ENCODE measurements around the gene CASP9.
"Not testable (repeated sequence)": the region's sequence is repeated elsewhere in the genome, so short reads cannot be mapped to it uniquely, and the experiment has no call there.

CASP9 gene

DNA sequence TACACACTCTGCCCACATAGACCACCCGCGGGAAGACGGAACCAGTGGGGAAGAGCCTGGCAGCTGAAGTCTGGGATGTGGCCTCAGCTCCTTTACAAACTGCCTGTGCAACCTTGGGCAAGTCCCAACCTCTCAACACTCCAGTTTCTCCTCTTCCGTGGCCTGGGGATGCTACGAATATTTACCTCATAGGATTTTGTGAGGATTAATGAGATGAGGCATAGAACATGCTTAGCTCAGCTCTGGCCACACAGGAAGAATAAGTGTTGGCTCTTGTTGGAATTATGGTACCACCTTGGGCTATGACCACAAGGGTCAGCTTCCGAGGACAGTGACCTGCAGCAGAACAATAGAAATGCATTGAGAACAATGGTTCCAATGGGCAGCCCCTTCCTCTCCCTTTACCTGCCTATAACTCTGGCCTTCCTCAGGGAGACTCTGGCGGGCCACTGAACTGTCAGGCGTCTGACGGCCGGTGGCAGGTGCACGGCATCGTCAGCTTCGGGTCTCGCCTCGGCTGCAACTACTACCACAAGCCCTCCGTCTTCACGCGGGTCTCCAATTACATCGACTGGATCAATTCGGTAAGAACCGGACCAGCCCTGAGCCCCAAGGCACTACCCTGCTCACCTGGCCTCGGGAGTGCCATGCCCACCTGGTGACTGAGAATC lies 56.9 kb downstream of the CASP9 start:
- not testable (repeated sequence) for DNase-seq

- peak; percentile 11 for DNase-seq
Observed at GRCh38 chr1:15465674-15466073, 58.3 kb downstream of the CASP9 start.

DNA sequence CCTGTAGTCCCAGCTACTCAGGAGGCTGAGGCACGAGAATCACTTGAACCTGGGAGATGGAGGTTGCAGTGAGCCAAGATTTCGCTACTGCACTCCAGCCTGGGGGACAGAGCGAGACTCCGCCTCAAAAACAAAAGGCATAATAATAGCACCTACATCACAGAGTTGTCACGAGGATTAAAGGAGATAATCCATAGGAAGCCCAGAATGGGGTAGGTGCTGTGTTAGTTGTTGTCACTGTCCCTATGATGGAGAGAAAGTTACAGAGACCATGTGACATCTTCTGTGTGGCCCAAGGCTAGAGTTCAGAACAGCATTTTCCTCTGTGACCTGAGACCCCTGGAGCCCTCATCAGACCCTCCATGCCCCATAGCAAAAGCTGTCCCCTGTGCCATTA lies 60.1 kb downstream of the CASP9 start:
- not testable (repeated sequence) for DNase-seq

GRCh38 chr1:15463064-15463800 lies 60.8 kb downstream of the CASP9 start:
- not testable (repeated sequence) for DNase-seq

- no peak for DNase-seq
Observed at GRCh38 chr1:15460708-15461095, 63.3 kb downstream of the CASP9 start.

GRCh38 chr1:15459771-15460707 lies 64.0 kb downstream of the CASP9 start:
- DNase-seq = peak; percentile 13

DNA sequence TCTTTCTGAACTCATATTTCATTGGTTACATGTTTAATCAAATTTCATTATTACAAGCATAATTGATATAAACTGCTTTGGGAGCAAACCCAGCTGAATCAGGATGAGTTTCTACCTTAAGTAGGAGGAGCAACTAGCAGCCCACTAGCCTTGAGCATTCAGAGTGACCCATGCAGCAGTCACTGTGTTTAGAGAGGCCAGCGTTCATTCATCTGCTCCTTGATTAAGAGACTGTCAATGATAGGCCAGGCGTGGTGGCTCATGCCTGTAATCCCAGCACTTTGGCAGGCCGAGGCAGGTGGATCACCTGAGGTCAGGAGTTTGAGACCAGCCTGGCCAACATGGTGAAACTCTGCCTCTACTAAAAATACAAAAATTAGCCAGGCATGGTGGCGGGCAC lies 65.6 kb downstream of the CASP9 start:
- not testable (repeated sequence) for DNase-seq

GRCh38 chr1:15457585-15457984 lies 66.4 kb downstream of the CASP9 start:
- no peak for DNase-seq

DNA sequence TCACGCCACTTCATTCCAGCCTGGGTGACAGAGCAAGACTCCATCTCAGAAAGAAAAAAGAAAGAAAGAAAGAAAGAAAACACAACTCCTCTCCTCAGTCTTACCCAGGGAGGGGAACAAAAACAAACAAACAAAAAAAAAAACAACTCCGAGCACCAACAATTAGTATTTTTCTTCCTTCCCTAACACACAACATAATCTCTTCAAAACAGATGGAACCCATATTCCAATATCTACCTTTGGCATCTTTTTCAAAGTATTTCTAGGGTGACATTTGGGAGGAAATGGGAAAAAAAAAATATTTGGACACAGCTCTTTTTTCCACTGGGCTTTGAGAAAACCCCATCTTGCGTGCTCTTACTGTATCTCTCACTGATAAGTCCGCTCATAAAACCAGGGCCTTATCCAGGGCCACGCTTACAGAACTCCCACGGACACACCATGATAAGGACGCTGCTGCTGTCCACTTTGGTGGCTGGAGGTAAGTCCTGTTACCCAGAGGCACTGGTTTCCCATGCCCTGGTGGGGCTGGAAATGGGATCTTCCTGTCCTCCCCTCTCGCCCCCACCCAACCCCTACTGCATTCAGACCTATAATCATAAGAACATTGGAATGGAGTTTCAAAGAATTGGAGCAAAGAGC lies 67.6 kb downstream of the CASP9 start, which contains the start of gene CELA2A:
Gene CELA2A, plus strand, starts transcription at position 420 of the 642 bp plus-strand sequence. Its CDS starts 22 bp downstream, at position 442.
- peak; percentile 30 for DNase-seq

- DNase-seq = no peak
Observed at GRCh38 chr1:15455522-15455921, 68.5 kb downstream of the CASP9 start.

- DNase-seq = no peak
Observed at GRCh38 chr1:15454256-15454655, 69.8 kb downstream of the CASP9 start.

DNA sequence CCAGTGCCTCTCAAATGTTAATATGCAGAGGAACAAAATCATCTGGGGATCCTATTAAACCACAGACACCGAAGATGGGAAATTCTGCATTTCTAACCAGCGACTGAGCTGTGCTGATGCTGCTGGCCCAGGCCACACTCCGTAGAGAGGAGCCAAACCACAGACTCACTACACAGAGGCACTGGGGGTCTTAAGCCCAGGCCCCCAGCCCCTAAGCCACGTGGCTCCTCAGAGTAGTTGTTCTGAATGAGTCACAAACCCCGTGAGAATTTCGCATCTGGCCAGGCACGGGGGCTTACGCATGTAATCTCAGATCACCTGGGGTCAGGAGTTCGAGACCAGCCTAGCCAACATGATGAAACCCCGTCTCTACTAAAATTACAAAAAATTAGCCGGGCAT lies 70.3 kb downstream of the CASP9 start:
- no peak for DNase-seq

DNA sequence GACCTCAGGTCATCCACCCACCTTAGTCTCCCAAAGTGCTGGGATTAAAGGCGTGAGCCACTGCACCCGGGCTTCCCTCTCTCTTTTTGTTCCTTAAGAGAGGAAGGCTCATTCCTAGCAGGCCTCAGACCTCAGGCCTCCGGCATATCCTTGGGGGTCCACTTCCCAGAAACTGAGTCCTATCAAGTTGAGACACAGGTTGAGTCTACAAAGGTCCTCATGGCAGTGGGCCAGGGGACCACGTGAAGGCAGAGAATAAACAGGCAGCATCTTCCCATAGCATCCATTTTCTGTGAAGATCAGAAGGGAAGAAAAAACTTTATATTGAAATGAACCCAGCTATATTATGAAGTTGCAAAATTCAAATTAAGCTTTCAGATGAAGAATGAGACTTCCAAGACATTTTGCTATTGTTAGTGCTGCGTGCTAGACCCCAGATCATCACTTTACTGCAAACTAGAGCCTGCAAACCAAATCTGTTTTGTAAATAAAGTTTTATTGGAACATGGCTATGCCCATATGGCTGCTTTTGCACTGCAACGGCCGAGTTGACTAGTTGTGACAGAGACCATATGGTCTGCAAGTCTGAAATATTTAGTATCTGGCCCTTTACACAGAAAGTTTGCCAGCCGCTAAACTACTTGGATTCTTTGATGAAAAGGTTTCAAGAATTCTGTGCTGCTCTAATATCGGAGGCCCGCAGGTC lies 71.0 kb downstream of the CASP9 start:
- no peak for DNase-seq

GRCh38 chr1:15452216-15452615 lies 71.8 kb downstream of the CASP9 start:
- DNase-seq = no peak

GRCh38 chr1:15451014-15451722 lies 72.8 kb downstream of the CASP9 start:
- DNase-seq = no peak

GRCh38 chr1:15449567-15449966 lies 74.4 kb downstream of the CASP9 start:
- no peak for DNase-seq

DNA sequence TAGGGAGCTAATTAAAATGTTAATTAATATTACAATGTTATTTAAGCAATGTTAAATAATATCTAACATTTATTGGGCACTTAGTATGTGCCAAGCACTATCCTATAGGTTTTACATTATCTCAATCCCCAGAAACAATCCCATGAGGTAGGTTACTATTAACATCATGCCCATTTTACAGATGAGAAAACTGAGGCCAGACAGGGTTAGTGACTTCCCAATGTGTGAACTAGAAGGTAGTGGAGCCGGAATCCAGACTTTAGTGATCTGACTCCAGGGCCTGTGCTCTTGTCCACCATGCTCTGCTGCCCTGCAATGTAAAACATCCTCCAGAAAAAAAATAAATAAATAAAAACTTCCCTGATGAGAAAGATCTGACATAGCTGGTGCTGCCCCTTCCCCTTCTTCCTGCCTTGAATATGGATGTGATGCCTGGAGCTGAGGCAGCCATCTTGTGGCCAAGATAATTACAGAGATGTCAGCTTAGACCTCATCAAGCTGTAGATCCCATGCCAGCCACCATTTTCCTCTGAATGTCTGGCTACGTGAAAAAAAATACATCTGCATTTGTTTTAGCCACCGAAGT lies 75.0 kb downstream of the CASP9 start:
- no peak for DNase-seq

DNA sequence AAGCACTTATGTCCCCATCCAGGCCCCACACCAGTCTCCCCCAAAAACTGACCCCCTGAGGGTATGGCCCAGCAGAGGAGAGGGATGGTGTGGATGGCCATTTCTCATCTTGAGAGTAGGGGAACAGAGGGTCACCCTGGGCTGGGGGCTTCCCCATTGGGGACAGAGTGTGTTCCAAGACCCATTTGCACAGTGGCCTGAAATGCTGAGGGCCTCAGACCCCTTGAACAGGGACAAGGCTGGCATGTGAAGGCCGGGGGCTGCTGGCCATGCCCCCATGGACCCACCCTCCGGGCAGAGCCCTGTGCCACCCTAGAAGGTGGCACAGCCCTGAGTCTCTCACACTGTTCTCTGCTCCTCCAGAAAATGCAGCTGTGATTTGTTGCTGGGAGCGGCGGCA lies 77.8 kb downstream of the CASP9 start:
- DNase-seq = no peak

DNA sequence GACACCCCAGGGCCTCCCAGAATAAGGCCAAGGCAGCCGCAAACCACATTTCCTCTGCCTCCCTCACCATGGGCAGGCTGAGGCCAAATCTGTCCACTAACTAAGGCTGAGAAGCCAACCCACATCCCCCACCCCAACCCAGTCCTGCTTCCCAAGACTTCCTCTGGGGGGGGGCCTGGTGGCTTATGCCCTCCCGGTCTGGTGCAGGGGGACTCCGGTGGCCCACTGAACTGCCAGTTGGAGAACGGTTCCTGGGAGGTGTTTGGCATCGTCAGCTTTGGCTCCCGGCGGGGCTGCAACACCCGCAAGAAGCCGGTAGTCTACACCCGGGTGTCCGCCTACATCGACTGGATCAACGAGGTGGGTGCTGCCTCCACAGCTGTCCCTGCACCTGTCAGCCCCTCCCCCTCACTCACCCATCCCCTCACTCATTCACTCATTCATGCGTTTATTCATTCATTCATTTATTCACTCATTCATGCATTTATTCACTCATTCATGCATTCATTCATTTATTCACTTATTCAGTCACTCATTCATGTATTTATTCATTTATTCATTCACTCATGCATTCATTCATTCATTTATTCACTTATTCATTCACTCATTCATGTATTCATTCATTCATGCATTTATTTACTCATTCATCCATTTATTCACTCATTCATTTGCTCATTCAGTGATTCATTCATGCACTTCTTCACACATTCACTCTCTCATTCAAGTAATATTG lies 78.5 kb downstream of the CASP9 start:
- no peak for DNase-seq
